ENCODE results near the gene LYRM1. TPM values are rescaled to one million over a fixed set of nuclear protein-coding genes. Genes with fewer than 3 reads are reported as not detected.

LYRM1 gene
- total and polyA plus RNA-seq, 2 donors (not counting 1 experiment from before 2014, with no cell fraction given) = 54.9 to 131 TPM

DNA sequence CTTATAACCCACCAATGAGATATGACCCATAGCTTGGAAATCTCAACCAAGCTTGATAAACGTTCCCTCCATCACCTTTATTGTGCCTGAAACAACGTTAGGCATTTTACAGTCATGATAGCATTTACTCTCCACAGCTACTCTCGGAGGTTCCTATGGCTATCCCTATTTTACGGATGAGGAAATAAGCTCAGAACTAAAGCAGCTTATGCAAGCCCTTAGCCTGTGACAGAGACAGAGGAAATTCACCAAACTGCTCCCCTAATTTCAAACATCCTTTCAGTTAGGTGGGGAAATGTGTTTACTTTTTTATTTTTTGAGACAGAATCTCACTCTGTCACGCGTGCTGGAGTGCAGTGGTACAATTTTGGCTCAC lies 19.1 kb upstream of the LYRM1 start:
- H3K79me2 ChIP-seq (ENCODE audit: control insufficient read depth, insufficient read depth, low read length) = peaks cover 82% of the 10 kb centered on the region
- no peaks in the 10 kb centered on the region for H3K36me3 ChIP-seq (ENCODE audit: control insufficient read depth, insufficient read depth, low read length)
- no peak overlapping the region for H3K9ac ChIP-seq (ENCODE audit: insufficient read depth, low read length)
- H3K9me3 ChIP-seq (ENCODE audit: control insufficient read depth, insufficient read depth, low read depth, low read length) = no peaks in the 10 kb centered on the region
- no peaks in the 10 kb centered on the region for H4K20me1 ChIP-seq (ENCODE audit: control insufficient read depth, extremely low read depth, insufficient read depth, low read length)
- peaks cover 12% of the 10 kb centered on the region for H3K4me1 ChIP-seq (ENCODE audit: control insufficient read depth, extremely low read depth, insufficient read depth, low read length)
- H2AFZ ChIP-seq (ENCODE audit: low read length) = no peak overlapping the region
- no peak for TF ChIP-seq EZH2 (IDR thresholded peaks at IDR 0.05; ENCODE audit: low read length, missing control alignments)
- no peak for TF ChIP-seq CTCF (conservative IDR thresholded peaks at IDR 0.05 in 1 of 2, IDR thresholded peaks at IDR 0.05 in 1 of 2; ENCODE audit: low read depth in 1 of 2, low read length in 2 of 2)
- no peak overlapping the region for H3K27ac ChIP-seq (ENCODE audit: insufficient read depth, low read length)
- no peak overlapping the region for H3K4me2 ChIP-seq (ENCODE audit: extremely low read depth, insufficient read depth, low read length)
- DNase-seq (ENCODE audit: low read depth in 2 of 2) = no peak
- no peaks in the 10 kb centered on the region for H3K27me3 ChIP-seq (ENCODE audit: control insufficient read depth, insufficient read depth, low read length)
- H3K4me3 ChIP-seq (replicated peaks in 1 of 4; ENCODE audit: control extremely low read depth in 1 of 4, insufficient read depth in 1 of 4, low read depth in 3 of 4, low read length in 4 of 4) = no peak overlapping the region

DNA sequence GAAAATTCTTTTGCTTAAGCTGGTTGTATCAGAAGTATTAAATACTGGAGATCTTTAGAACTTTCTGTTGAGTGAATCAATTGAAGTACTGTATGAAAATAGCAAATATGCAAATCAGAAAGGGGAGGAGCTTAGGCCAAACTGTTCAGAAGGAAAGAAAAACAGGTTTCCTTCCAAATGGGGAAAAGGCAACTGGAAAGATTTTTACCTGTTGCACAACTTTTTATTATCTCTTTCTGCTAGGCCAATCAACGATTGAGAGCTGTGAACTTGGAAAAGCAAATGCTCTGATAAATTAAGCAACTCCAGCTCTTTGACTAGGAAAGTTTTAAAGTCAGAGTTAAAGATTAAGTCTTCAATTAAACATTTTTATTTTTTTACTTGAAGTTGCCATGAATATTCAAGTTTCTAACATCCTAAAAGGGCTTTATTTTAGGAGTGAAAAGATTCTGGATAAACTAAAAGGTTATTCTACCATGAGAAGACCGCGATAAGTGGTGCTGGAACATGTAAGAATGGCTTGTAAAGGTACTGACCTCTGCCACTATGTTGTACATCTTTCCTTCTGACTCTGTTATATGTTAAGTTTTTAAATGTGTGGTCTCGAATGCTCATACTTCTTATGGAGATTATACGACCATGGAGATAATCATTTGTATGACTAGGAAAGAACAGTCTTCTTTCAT lies 16.9 kb upstream of the LYRM1 start:
- no peak overlapping the region for H2AFZ ChIP-seq (ENCODE audit: low read length)
- TF ChIP-seq CTCF (conservative IDR thresholded peaks at IDR 0.05 in 1 of 2, IDR thresholded peaks at IDR 0.05 in 1 of 2; ENCODE audit: low read depth in 1 of 2, low read length in 2 of 2) (no peak), EZH2 (IDR thresholded peaks at IDR 0.05; ENCODE audit: low read length, missing control alignments) (no peak)
- H3K9ac ChIP-seq (ENCODE audit: insufficient read depth, low read length) = no peak overlapping the region
- H3K9me3 ChIP-seq (ENCODE audit: control insufficient read depth, insufficient read depth, low read depth, low read length) = no peaks in the 10 kb centered on the region
- no peaks in the 10 kb centered on the region for H3K36me3 ChIP-seq (ENCODE audit: control insufficient read depth, insufficient read depth, low read length)
- no peaks in the 10 kb centered on the region for H3K27me3 ChIP-seq (ENCODE audit: control insufficient read depth, insufficient read depth, low read length)
- no peak overlapping the region for H3K4me2 ChIP-seq (ENCODE audit: extremely low read depth, insufficient read depth, low read length)
- no peak overlapping the region for H3K27ac ChIP-seq (ENCODE audit: insufficient read depth, low read length)
- DNase-seq (ENCODE audit: low read depth in 2 of 2) = peak in 1 of 2 donors; percentile 42
- no peak overlapping the region for H3K4me3 ChIP-seq (replicated peaks in 1 of 4; ENCODE audit: control extremely low read depth in 1 of 4, insufficient read depth in 1 of 4, low read depth in 3 of 4, low read length in 4 of 4)
- peaks cover 7% of the 10 kb centered on the region for H3K4me1 ChIP-seq (ENCODE audit: control insufficient read depth, extremely low read depth, insufficient read depth, low read length)
- peaks cover 72% of the 10 kb centered on the region for H3K79me2 ChIP-seq (ENCODE audit: control insufficient read depth, insufficient read depth, low read length)
- no peaks in the 10 kb centered on the region for H4K20me1 ChIP-seq (ENCODE audit: control insufficient read depth, extremely low read depth, insufficient read depth, low read length)

DNA sequence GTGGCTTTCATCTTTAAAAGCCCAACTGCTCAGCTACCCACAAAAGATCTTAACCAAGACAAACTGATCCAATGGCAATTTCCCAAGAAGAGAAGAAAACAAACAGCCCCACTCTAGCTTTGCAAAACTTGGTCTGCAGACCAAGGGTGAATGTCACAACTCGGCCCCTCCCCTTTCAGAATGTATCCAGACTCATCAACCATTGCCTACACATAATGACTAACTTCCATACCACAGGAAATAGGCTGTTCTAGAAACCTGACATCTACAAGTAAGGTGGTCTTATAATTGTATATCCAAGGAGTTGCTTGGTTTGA lies 16.4 kb upstream of the LYRM1 start:
- H2AFZ ChIP-seq (ENCODE audit: low read length) = no peak overlapping the region
- no peak overlapping the region for H3K27ac ChIP-seq (ENCODE audit: insufficient read depth, low read length)
- TF ChIP-seq CTCF (conservative IDR thresholded peaks at IDR 0.05 in 1 of 2, IDR thresholded peaks at IDR 0.05 in 1 of 2; ENCODE audit: low read depth in 1 of 2, low read length in 2 of 2) = no peak
- no peak for TF ChIP-seq EZH2 (IDR thresholded peaks at IDR 0.05; ENCODE audit: low read length, missing control alignments)
- no peaks in the 10 kb centered on the region for H3K27me3 ChIP-seq (ENCODE audit: control insufficient read depth, insufficient read depth, low read length)
- no peak overlapping the region for H3K4me2 ChIP-seq (ENCODE audit: extremely low read depth, insufficient read depth, low read length)
- H3K4me3 ChIP-seq (replicated peaks in 1 of 4; ENCODE audit: control extremely low read depth in 1 of 4, insufficient read depth in 1 of 4, low read depth in 3 of 4, low read length in 4 of 4) = no peak overlapping the region
- peak; percentile 85 to 91 for DNase-seq (ENCODE audit: low read depth in 2 of 2)
- no peaks in the 10 kb centered on the region for H3K36me3 ChIP-seq (ENCODE audit: control insufficient read depth, insufficient read depth, low read length)
- peaks cover 6% of the 10 kb centered on the region for H3K4me1 ChIP-seq (ENCODE audit: control insufficient read depth, extremely low read depth, insufficient read depth, low read length)
- H3K9me3 ChIP-seq (ENCODE audit: control insufficient read depth, insufficient read depth, low read depth, low read length) = no peaks in the 10 kb centered on the region
- no peak overlapping the region for H3K9ac ChIP-seq (ENCODE audit: insufficient read depth, low read length)
- H4K20me1 ChIP-seq (ENCODE audit: control insufficient read depth, extremely low read depth, insufficient read depth, low read length) = no peaks in the 10 kb centered on the region
- peaks cover 69% of the 10 kb centered on the region for H3K79me2 ChIP-seq (ENCODE audit: control insufficient read depth, insufficient read depth, low read length)
